ENCODE data around the gene C10orf71.

C10orf71 gene

DNA sequence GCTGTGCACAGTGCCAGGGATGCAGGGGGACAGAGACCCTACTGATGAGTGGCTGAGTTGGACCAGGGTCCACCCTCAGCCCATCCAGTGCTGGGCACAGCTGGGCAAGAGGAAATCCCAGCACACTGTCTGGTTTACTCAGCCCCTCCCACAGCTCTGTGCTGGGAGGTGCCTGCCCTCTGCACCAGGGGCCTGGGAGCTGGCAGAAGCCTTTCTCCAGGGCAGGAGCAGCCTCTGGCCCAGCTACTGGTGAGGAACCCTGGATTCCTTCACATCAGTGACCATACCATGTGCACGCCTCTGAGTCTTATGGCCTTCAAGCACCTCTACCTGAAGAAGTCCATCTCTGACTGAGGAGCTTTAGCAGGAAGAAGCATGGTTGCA lies 25.9 kb upstream of the C10orf71 start:
- no peak for DNase-seq

DNA sequence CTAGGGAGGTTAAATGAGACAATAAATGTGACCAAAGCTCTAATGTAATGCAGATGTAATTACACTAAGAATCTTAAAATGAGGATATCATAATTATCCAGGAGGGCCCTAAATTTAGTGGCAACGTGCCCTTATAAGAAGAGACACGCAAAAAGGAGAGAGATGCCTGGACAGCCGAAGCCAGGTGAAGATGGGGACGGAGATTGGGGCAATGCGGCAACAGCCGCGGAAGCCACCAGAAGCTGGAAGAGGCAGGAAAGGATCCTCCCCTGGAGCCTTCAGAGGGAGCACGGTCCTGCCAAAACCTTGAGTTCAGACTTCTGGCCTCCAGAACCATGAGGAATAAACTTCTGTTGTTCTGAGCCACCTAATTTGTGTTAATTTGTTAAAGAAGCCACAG lies 25.3 kb upstream of the C10orf71 start:
- no peak for DNase-seq

DNA sequence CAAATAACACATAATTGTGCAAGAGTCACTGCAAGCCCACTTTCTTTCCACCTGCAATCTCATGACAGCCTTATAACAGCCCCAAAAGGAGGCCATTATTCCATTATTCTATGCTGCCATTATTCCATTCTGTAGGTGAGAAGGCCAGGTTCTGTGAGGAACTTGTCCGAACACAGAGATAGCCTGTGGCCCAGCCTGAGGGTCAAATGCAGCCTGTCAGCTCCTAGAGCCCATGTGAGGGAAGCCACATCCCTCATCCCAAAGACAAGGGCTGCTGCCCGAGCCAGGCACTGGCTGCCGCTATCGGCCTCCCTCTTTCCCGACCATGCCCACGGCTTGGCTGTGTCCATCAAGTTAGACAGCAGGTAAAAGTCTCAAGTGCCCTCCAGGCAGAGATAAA lies 24.1 kb upstream of the C10orf71 start:
- DNase-seq: no peak

DNA sequence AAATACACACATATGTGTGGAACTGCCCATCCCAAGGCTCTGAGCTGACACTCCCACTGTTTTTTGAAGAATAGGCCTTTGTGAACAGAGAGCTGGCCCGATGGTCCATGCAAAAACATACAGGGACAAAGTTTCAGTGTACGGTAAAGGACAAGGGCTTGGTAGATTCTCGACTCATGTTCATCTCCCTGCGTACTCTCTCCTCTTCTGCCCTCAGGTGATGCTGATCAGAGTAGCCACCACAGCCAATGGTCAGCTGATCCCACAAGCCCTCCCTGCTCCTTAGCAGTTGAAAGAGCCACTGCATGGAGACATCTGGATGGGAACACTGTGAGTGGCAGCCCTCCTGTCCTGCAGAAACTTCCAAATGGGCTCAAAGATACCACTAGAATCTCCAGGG lies 23.1 kb upstream of the C10orf71 start:
- no peak for DNase-seq

DNA sequence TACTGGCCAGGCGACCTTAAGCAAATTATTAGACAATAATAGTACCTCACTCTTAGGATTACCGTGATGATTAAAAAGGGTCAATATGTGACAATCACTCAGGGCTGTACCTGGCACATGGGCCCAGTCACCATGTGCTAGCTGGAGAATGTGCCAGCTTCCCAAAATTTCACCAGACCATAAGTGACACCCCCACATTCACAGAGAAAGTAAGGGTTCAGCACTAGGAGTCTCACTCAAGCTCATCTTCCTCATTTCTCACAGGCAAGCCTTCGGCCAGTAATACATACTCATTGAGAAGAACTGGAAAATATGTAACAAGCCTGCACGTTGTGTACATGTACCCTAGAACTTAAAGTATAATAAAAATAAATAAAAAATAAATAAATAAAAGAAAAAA lies 22.4 kb upstream of the C10orf71 start:
- DNase-seq: no peak

DNA sequence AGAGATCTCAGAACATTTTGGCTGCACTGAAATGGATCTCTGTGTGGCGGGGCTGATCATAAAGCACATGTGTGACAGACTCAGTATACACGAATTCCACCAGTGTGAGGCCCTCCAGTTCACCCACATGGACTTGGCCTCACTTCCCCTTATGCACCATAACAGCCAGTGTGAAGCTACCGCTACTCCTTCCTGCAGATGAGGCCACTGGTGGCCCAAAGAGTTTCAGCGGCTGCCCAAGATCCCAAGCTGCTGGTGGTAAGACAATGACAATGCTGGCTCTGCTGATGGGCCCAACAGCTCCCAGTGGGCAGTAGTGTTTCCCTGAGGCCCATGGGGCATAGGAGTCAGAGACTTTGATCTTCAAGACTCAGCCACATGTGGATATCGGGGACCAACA lies 21.0 kb upstream of the C10orf71 start:
- DNase-seq: no peak

DNA sequence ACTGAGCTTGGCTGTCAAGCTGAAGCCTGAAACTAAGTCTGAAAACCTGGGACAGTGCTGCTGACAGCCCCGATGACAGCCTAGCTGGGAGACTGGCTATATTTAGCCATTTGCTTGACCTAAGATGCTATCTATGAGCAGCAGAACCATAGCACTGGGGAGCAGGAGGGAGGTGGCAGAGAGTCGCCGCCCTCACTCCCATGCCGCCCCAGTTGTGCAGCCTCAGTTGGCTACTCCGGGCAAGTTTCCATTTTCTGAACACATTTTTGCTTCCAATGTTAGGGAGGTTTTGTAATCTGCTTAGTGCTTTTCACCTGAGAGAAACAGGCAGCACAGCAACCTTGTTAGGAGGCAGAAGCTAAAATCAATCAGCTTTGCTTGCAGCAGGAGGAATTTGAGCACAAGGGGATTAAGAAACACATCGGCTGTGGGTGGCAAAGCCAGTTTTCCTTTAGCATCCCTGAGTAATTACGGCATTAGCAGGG lies 20.4 kb upstream of the C10orf71 start:
- no peak for DNase-seq

DNA sequence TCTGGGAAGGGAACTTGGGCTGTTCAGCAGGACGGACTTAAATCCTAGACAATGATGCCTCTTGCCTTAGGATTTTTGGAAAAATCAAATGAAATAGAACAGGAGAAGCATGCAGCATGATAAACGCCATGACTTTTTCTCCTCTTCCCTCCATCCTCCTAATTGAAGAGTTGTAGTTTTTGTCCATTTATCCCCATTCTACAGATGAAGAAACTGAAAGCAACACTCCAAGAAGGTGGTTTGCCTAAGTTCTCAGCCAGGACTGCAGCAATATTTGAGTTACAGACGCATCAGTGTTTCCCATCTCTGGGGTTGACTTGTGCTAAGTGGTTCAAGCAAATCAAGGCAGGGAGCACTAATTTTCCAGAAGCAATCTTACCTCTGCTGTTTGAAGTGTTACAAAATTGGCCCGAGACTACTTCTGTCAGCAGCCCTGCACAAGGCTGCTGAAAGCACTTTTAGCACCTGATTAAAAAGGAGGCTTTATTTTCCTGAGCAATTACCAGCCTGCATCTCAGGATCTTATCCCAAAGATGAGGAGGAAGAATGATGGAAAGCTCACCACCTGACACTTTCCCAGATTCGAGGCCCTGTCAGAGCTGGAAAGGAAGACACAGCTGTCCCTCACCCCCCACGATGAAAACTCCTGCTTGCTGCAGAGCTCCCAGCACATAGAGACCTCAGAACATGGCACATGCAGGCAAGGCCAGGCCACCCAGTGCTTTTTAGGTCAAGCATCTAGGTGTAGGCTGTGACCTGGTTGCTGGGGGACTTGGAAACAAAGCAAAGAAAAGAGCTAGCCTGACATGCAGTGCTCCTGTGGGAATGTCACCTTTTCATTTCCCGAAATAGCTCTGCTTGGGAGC lies 19.7 kb upstream of the C10orf71 start:
- no peak for DNase-seq

DNA sequence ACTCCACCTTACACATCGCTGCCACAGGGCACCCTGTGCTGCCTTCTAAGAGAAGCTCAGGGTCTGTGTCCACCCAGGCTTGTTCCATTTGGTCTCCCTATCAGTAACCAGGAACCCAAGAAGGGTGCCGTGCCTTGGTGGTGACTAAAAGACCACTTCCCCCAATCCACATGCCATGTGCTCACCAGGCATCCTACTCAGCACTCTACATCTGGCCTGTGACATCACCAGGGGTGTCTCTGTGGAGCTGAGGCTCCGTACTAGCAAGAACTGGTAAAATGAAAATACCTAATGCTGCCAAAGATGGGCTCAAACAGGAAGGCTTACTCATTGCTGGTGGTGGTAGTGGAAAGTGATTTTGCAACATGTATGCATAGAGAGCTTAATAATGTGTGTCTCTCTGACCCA lies 19.0 kb upstream of the C10orf71 start:
- DNase-seq: no peak

DNA sequence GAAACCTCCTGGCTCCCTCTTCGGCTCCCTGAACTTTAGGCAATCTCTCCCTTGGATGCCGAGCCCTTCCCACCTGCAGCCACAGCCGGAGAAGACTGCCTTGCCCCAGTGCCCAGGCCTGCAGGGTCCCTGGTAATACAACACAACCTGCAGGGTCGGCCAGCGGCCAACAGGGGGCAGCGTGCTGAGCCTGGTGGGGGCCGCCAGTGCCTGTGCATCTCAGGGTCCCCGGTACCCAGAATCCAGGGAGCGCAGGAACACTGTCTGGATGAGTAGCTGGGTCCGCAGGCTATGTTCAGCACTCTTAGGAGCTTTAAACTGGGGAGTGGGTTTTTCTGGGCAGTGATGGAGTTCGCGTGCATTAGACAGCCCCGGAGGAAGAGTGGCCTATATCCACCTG lies 17.5 kb upstream of the C10orf71 start:
- no peak for DNase-seq

DNA sequence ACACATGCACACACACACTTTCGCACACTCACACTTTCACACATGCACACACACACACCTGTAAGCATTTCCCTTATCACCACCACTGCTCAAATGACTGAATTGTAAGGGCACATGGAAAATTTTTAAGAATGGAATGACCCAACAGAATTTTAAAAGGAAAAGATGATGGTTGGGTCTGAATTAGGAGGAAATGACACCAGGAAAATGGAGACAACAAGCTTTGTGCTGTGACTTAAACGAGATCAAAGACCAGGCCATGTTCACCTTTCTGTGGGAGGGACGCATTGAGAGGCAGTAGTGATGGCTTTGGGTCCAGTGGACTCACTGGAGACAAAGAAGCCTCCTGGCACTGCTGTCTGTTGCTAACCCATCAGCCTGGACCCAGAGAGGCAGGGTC lies 16.7 kb upstream of the C10orf71 start:
- DNase-seq: no peak

DNA sequence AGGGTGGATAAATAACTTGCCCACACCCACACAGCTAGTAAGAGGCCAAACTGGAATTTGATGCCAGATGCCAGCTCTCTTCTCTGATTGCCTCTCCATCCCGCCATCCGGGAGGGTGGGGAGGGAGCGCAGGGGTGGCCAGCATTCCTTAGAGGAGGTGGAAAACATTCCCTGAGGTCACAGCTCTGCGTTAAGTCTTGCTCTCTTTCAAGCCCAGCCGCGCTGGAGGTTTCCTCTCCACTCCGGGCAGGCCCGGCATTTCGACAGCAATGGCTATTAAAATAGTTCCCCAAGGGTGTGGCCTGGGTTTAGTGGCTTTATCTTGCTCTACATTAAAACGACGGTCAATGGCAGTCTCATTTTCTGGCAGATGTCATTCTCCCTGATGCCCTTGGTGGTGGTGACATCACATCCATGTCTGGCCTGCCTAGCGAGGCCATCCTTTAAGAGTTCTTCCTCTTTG lies 16.1 kb upstream of the C10orf71 start:
- no peak for DNase-seq

DNA sequence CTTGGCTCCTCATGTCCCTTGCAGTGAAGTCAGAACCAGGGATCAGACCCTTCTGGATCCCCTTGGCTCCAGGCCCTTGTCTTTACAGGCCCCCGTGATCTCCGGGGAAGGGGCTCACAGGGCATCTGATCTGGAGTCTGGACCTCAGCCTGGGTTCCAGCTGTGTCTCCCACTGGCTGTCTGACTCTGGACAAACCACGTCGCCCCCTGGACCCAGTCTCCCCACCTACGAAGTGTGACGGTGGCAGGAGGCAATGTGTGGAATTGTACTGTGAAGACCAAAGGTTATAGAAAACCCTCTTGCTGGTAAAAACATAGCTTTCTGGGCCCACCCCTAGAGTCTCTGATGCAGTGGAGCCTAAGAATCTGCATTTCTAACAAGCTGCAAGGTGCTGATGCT lies 15.5 kb upstream of the C10orf71 start:
- DNase-seq: no peak

DNA sequence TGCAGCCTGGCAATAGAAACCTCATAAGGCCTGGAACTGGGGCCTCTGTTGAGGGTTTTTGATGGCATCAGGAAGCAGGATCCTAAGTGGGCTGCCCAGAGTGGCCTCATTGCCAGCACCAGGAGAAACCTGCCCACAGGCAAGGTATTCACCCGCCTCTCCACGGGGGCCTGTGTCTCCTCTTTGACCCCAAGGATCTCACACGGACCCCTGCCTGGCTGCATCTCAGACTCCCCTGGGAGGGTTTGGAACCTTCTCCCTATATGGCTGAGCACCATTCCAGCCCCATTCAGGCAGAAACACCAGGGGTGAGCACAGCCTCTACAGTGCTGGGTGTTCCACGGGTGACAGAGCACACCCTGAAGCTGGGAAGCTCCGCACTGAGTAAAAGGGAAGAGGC lies 14.6 kb upstream of the C10orf71 start:
- no peak for DNase-seq

DNA sequence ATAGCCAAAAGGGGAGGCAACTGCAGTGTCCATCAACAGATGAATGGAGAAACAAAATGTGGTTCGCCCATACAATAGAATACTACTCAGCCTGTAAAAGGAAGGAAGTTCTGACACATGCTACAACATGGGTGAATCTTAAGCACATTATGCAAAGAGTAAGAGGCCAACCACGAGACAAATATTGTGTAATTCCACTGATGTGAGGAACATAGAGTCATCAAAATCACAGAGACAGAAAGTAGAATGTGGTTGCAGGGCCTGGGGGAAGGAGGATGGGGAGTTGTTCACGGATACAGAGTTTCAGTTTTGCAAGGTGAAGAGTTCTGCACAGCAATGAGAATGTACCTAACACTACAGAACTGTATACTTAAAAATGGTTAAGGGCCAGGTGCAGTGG lies 13.7 kb upstream of the C10orf71 start:
- DNase-seq: no peak

DNA sequence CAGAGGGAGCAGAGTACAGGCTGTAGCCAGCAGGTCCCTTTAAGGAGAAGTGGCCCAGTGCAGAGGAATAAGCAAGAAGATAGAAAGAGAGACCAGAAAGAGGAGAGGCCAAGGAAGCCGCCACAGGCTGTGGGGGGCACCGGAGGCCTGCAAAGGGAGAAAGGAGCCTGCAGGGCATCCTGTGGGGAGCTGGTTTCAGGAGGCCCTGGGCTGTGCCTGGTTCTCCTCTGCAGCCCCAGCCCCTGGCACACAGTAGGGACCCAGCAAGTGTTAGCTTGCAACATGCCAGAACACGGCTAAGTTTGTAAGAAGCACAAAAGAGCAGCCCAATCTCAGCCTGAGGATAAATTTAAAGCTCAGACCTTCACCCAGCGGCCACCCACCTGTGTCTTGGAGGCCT lies 12.3 kb upstream of the C10orf71 start:
- DNase-seq: no peak

DNA sequence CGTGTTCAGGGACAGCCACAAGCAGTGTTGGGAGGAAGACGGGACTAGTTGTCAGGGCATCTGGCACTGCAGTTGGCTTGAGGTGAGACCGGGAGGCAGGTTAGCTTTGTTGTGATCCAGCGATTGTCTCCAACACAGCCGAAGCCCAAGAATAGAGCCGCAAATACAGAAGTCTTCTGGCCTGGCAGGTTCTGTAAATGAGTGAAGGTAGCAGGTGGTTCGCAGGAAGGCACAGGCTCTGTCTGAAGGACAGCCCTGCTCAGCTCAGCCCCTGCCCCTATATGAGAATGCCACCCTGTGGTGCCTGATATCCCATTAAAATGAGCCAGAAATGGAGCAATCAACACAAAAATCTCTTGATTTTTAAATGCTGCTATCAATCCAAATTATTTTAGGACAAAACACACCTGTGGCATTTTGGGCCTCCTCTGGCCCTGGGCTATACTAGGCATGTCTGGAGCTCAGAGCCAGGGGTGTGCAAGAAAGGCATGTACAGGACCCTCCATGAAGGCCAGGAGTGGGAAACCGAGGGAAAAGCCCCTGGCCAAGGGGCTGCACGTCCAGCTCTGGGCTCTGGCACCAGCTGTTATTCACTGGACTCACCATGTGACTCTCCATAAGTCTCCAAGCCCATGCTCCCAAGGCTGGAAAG lies 11.2 kb upstream of the C10orf71 start:
- DNase-seq: no peak

DNA sequence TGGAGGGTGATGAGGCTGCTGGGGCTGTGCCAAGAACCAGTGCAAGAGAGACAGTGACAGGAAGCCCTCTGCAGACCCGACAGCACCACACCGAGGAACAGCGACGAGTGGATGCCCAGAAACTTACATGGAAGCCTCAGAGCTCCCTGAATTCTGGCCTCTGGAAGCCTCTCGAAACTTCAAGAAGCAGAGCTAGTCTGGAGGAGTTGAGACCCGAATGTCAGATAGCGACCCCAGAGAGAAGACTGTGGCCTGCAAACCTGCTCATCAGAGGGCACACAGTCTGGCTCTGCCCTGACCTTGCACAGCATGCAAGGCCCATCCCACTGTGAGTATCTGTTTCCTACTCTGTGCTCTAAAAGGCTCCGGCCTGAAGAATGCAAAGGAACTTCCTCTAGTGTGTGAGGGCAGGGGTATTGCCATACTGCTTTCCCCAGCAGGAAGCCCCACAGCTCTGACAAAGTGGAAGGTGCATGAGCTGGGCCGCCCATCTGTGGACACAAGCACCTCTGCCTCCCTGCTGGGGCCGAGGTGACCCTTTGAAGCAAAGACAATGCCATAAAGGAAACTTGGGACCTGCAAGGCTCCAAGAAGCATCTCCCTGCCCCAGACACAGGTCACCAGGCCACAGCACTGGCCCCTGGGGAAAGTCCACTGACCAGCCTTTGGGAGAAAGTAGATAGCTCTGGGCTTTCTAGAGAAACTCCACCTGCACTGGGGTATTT lies 10.5 kb upstream of the C10orf71 start:
- no peak for DNase-seq

DNA sequence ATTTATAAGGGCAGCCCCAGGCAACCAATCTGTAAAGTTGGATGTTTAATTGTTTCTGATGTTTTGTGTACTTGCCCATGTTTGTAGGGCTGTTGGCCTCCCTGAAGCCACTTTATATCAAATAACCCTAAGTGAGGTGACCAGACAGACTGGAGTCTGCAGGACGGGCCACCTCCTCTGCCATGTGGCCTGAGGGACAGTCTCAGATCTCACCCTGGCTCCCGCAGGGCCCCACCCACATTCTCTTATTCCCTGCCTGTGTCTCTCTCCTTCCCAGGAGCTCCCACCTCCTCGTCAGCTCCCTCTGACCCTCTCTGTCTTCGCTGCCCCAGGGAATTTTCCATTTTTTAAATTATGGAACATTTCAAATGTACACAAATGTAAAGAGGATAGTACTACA lies 9.5 kb upstream of the C10orf71 start:
- no peak for DNase-seq

DNA sequence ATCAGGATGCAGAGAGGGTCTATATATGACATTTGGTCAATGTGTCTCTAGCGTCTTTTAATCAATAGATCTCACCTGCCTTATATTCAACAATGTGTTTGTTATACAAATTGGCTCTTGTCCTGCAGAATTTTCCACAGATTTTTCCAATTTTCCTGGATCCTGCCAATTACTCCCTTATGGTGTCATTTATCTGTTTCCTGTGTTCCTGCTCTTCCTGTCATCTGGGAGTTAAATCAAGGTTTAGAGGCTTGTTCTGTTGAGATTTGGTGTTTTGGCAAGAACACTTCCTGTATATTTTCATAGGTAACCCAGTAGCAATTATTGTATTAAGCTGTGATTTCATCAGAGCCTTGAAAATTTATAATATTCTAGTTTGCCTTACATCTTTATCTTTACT lies 8.8 kb upstream of the C10orf71 start:
- DNase-seq: no peak

DNA sequence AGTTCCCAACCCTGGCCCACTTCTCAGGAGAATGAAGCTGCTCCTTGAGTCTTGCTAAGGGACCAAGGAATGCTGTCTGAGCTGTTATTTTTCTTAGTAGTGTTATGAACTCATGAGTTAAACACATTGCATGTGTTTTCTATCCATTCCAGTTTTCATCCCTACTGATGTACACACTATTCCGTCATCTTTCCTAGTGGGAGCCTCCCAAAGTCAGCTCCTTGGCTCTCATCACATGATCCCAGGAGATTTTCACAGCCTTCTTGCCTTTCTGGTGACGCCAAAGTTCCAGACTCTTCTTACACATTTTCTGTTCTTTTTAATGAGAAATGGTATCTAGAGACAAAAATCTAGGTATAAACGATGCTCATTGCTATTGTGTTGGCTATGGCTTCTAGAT lies 8.4 kb upstream of the C10orf71 start:
- no peak for DNase-seq

DNA sequence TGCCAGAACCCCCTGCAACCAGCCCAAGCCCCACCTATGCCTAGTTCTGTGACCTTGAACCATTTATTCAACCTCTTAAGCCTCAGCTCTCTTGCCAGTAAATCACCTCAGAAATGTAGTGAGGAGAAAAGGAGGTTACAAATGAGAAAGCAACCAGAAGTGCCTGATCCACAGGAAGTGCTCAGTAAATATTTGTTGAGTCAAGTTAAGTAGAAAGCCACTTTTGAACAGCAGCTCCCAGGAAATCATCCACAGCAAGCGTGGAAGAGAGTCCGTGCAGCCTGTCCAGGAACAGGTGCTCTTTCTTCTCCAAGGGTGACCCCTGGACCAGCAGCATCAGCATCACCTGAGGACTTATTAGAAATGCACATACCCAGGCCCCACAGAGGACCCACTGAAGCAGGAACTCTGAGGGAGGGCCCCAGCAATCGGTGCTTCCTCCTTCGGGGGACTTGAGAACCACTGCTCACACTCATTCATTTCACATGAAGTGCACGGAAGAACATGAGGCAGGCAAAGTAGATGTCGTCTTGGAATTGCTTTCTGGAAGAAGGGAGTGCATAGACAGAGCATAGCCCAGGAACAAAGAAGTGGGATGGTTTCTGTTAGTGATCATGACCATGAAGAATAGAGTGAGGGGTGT lies 6.3 kb upstream of the C10orf71 start:
- no peak for DNase-seq

DNA sequence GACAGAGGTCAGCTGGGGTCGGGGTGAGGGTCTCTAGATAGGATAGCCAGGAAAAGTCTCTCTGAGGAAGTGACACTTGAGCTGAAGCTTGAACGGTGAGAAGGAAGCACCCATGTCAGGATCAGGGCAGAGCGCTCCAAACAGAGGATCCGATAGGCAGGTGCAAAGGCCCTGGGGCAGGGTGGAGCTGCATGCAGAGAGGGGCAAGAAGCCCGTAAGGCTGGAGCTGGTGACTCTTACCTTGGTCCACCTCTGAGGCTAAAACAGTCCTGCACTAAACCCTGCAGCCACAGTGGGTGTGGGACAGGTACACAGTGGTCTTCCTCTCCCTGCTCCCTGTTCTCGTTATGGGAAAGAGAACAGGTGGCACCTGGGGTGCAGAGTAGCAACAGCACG lies 5.8 kb upstream of the C10orf71 start:
- no peak for DNase-seq

Measured in activated T-cell treated with anti-CD3 and anti-CD28 coated beads for 4 hours (primary cell).